B cell (primary cell): ENCODE results near the gene MYD88. TPM values are rescaled to one million over a fixed set of nuclear protein-coding genes. Genes with fewer than 3 reads are reported as not detected.

ENCODE experiments used
- ATAC-seq: fragments of 200-7000 bp; cut with Tn5 transposase; one replicate; pipeline ENCODE4 v1.10.0; 2021; ENCODE audit warnings: low read depth, mild to moderate bottlenecking, moderate number of reproducible peaks, moderate library complexity
- CTCF ChIA-PET: fragments of 350-600 bp; sonication (Branson Sonifier 250); formaldehyde crosslinking; loops from one replicate; lab custom pipeline; 2021; ENCODE audit warnings: antibody characterized with exemption, inconsistent platforms; lab: Charles Lee
- POLR2A ChIA-PET: fragments of 350-600 bp; sonication (Branson Sonifier 250); formaldehyde crosslinking; loops from one replicate; lab custom pipeline; 2021; ENCODE audit warnings: antibody characterized with exemption; lab: Charles Lee
- DNase-seq: peaks from one replicate; pipeline ENCODE4 v3.0.0; 2013
- H2AFZ ChIP-seq: 2 replicates; pipeline ENCODE4 v1.6.1; 2012; ENCODE audit warnings: mild to moderate bottlenecking, low read depth, low read length; ENCODE audit not compliant: insufficient read depth, poor library complexity, severe bottlenecking
- H3K27ac ChIP-seq, 2 donors: 1 replicate in 1 of 2; 2 replicates in 1 of 2; pipeline ENCODE4 v1.5.1; 2012 to 2013; ENCODE audit warnings: low read length in 2 of 2, mild to moderate bottlenecking in 2 of 2, moderate library complexity in 1 of 2
- H3K27me3 ChIP-seq, 4 experiments: fragments of 200-600 bp in 1 of 4; sonication (generic) in 1 of 4; replicated peaks in 1 of 4; 1 replicate in 2 of 4; 2 replicates in 2 of 4; pipeline versions ENCODE4 v1.6.1 to v1.7.0; 2013 to 2016; ENCODE audit warnings: low read length in 3 of 4, mild to moderate bottlenecking in 2 of 4, mixed read lengths in 1 of 4, moderate library complexity in 1 of 4; ENCODE audit not compliant: insufficient read depth in 4 of 4, control insufficient read depth in 3 of 4; ENCODE audit errors: control extremely low read depth in 1 of 4
- H3K36me3 ChIP-seq, 2 experiments: replicated peaks in 1 of 2; 1 replicate in 1 of 2; 2 replicates in 1 of 2; pipeline versions ENCODE4 v1.6.1 to v1.7.1; 2013; ENCODE audit warnings: low read length in 1 of 2; ENCODE audit not compliant: insufficient read depth in 2 of 2, control insufficient read depth in 1 of 2; ENCODE audit errors: control extremely low read depth in 1 of 2, extremely low read depth in 1 of 2
- H3K4me1 ChIP-seq, 2 donors: fragments of 200-600 bp in 1 of 2; sonication (generic) in 1 of 2; 1 replicate in 1 of 2; 2 replicates in 1 of 2; pipeline versions ENCODE4 v1.5.1 to v1.6.1; 2013 to 2017; ENCODE audit warnings: low read length in 2 of 2; ENCODE audit not compliant: control insufficient read depth in 2 of 2, insufficient read depth in 2 of 2
- H3K4me2 ChIP-seq: replicated peaks from 2 replicates; pipeline ENCODE3; 2012; ENCODE audit warnings: mild to moderate bottlenecking, low read depth, low read length; ENCODE audit not compliant: poor library complexity, severe bottlenecking
- H3K4me3 ChIP-seq, 5 experiments: fragments of 200-600 bp in 1 of 5; sonication (generic) in 1 of 5; 1 replicate in 3 of 5; 2 replicates in 2 of 5; pipeline versions ENCODE4 v1.5.1 to v1.7.0; 2011 to 2016; ENCODE audit warnings: low read length in 4 of 5, mild to moderate bottlenecking in 4 of 5, low read depth in 2 of 5, control low read depth in 1 of 5, moderate library complexity in 1 of 5; ENCODE audit not compliant: insufficient read depth in 1 of 5; ENCODE audit errors: control extremely low read depth in 1 of 5, extremely low read depth in 1 of 5
- H3K79me2 ChIP-seq: fragments of 200-600 bp; sonication (generic); one replicate; pipeline ENCODE4 v1.6.0; 2016; ENCODE audit warnings: low read length; ENCODE audit not compliant: control insufficient read depth, insufficient read depth
- H3K9ac ChIP-seq: fragments of 200-600 bp; sonication (generic); 2 replicates; pipeline ENCODE4 v1.6.1; 2017; ENCODE audit warnings: mild to moderate bottlenecking, low read length, moderate library complexity
- H3K9me3 ChIP-seq, 3 donors: one replicate each; pipeline versions ENCODE4 v1.6.1 to v1.7.1; 2013; ENCODE audit warnings: low read length in 2 of 3; ENCODE audit not compliant: control insufficient read depth in 2 of 3, insufficient read depth in 1 of 3; ENCODE audit errors: control extremely low read depth in 1 of 3
- H4K20me1 ChIP-seq: 2 replicates; pipeline ENCODE4 v1.6.0; 2012; ENCODE audit warnings: mild to moderate bottlenecking, low read length; ENCODE audit not compliant: insufficient read depth, control insufficient read depth, poor library complexity, severe bottlenecking
- H3K27ac Mint-ChIP-seq: one replicate; pipeline ENCODE4 v1.8.0; 2021; ENCODE audit warnings: mixed read lengths
- H3K27me3 Mint-ChIP-seq: one replicate; pipeline ENCODE4 v1.8.0; 2021; ENCODE audit warnings: mixed read lengths
- H3K4me1 Mint-ChIP-seq: one replicate; pipeline ENCODE4 v1.8.0; 2021; ENCODE audit warnings: mixed read lengths
- H3K4me3 Mint-ChIP-seq: one replicate; pipeline ENCODE4 v1.8.0; 2021; ENCODE audit warnings: mixed read lengths
- H3K9me3 Mint-ChIP-seq: one replicate; pipeline ENCODE4 v1.8.0; 2022; ENCODE audit warnings: mixed read lengths; ENCODE audit not compliant: insufficient read depth
- EZH2 ChIP-seq: IDR thresholded peaks from 2 replicates; pipeline ENCODE4 v1.6.1; 2012; ENCODE audit warnings: borderline replicate concordance, low read depth, mild to moderate bottlenecking, moderate library complexity, low read length; ENCODE audit not compliant: insufficient read depth, poor library complexity, severe bottlenecking
- WGBS: methylation state at CpG from one replicate; pipeline ENCODE4 v1.1.5; 2013; ENCODE audit warnings: missing lambda C conversion rate; ENCODE audit not compliant: insufficient coverage; 5-methylcytosine and 5-hydroxymethylcytosine counted together
- intact Hi-C: fragments of 100-400 bp; cut with micrococcal nuclease; formaldehyde crosslinking; loops from one replicate; pipeline ENCODE4 v1.10.0; 2022
- polyA plus RNA-seq: library from polyadenylated mRNA; depleted of rRNA; stranded (reverse); fragments of >200 nt; gene quantifications from 2 replicates; pipeline ENCODE4 v1.2.3, GENCODE V29; 2012
- total RNA-seq, 2 donors: library from RNA; stranded (reverse); fragments of 120-200 nt in 1 of 2; gene quantifications; 1 replicate in 1 of 2; 2 replicates in 1 of 2; pipeline versions ENCODE4 v1.2.3 to v1.2.4, GENCODE V29; 2013 to 2022
- TF ChIP-seq, protein P1 (sequence below): fragments of 200-600 bp; IDR thresholded peaks from one replicate; pipeline ENCODE4 v1.8.0; 2022; ENCODE audit warnings: antibody characterized with exemption, mild to moderate bottlenecking

The MYD88 gene
- total and polyA plus RNA-seq, 2 donors (not counting 1 experiment from before 2014, with no cell fraction given): 48.0 to 52.3 TPM

DNA sequence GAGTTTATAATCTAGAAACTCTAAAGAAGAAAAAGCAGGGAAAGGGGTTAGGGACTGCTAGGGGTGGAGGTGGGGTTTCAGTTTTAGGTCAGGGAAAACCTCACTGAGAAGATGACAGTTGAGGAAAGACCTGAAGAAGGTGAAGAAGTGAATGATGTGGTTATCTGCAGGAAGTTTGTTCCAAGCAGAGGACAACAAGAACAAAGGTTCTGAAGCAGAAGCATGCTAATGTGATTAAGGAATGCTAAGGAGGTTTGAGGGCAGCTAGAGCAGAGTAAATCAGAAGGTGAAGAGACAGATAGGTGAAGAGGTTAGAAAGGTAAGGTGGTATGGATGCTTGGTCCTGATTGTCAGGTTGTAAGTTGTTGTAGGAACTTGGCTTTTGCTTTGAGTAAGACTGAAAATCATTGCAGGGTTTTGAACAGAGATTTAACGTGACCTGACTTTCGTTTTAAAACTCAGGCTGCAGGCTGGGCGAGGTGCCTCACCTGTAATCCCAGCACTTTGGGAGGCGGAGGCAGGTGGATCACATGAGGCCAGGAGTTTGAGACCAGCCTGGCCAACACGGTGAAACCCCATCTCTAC lies 35.5 kb downstream of the MYD88 start:
- peaks cover 83% of the 10 kb centered on the region for H3K79me2 ChIP-seq
- no peak for ATAC-seq
- peaks cover under 1 to 4% of the 10 kb centered on the region in 2 donors for H3K4me1 ChIP-seq
- Mint-ChIP-seq H3K4me1 (peaks cover 52% of the 10 kb centered on the region), H3K27me3 (no peaks in the 10 kb centered on the region), H3K9me3 (no peaks in the 10 kb centered on the region), H3K4me3 (peak overlapping the region; percentile 2), H3K27ac (no peak overlapping the region)
- no peaks in the 10 kb centered on the region for H3K36me3 ChIP-seq
- H4K20me1 ChIP-seq: peaks cover 56% of the 10 kb centered on the region
- no peaks in the 10 kb centered on the region for H3K9me3 ChIP-seq
- H3K4me2 ChIP-seq: no peak overlapping the region
- H3K9ac ChIP-seq: no peak overlapping the region
- DNase-seq: no peak
- WGBS: 80% methylated on average over 3 of the region's 5 CpGs
- H3K27me3 ChIP-seq: no peaks in the 10 kb centered on the region
- ChIA-PET POLR2A (no interaction called here), CTCF (no interaction called here)
- intact Hi-C loops: no loop called here
- no peak overlapping the region for H2AFZ ChIP-seq
- no peak overlapping the region for H3K27ac ChIP-seq
- no peak overlapping the region for H3K4me3 ChIP-seq
- no peak for TF ChIP-seq EZH2
- TF ChIP-seq, protein P1, sequence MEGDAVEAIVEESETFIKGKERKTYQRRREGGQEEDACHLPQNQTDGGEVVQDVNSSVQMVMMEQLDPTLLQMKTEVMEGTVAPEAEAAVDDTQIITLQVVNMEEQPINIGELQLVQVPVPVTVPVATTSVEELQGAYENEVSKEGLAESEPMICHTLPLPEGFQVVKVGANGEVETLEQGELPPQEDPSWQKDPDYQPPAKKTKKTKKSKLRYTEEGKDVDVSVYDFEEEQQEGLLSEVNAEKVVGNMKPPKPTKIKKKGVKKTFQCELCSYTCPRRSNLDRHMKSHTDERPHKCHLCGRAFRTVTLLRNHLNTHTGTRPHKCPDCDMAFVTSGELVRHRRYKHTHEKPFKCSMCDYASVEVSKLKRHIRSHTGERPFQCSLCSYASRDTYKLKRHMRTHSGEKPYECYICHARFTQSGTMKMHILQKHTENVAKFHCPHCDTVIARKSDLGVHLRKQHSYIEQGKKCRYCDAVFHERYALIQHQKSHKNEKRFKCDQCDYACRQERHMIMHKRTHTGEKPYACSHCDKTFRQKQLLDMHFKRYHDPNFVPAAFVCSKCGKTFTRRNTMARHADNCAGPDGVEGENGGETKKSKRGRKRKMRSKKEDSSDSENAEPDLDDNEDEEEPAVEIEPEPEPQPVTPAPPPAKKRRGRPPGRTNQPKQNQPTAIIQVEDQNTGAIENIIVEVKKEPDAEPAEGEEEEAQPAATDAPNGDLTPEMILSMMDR: no peak

DNA sequence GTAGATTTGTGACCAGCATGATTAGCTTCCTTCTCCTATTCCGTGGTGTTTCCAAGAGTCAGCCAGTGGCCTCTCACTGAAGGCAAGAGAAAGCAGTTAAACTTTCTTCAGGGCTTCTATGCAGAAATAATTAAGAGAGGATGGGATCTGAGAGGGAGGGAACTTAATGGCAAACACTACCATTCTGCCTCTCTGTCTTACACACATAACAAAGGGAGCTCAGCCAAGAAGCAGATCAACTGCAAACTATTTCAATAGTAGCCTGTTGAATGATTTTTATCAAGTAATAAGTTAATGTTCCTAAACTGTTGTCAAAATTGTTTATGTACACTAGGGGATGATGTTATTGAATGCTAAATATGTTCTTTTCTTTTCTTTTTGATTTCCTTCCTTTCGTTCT lies 38.7 kb downstream of the MYD88 start:
- H3K27me3 ChIP-seq: no peaks in the 10 kb centered on the region
- H2AFZ ChIP-seq: no peak overlapping the region
- Mint-ChIP-seq H3K27me3 (no peaks in the 10 kb centered on the region), H3K9me3 (no peaks in the 10 kb centered on the region), H3K27ac (no peak overlapping the region), H3K4me3 (no peak overlapping the region), H3K4me1 (peaks cover 35% of the 10 kb centered on the region)
- H3K9me3 ChIP-seq: no peaks in the 10 kb centered on the region
- 100% methylated on average over 1 of the region's 2 CpGs for WGBS
- no peak overlapping the region for H3K4me2 ChIP-seq
- intact Hi-C loops: no loop called here
- ChIA-PET POLR2A (no interaction called here), CTCF (no interaction called here)
- ATAC-seq (no peak), DNase-seq (no peak)
- no peak overlapping the region for H3K27ac ChIP-seq
- H3K79me2 ChIP-seq: peaks cover 83% of the 10 kb centered on the region
- no peak overlapping the region for H3K4me3 ChIP-seq
- H4K20me1 ChIP-seq: peaks cover 66% of the 10 kb centered on the region
- peaks cover 0 to 4% of the 10 kb centered on the region in 2 donors for H3K4me1 ChIP-seq
- no peak overlapping the region for H3K9ac ChIP-seq
- H3K36me3 ChIP-seq: peaks cover 0 to 2% of the 10 kb centered on the region in 2 experiments
- no peak for TF ChIP-seq EZH2
- TF ChIP-seq, protein P1: no peak
